ENCODE results near the gene METRNL. TPM values are rescaled to one million over a fixed set of nuclear protein-coding genes. Genes with fewer than 3 reads are reported as not detected.

Gene METRNL
- total RNA-seq, 1 experiment from 2014 or later = 21.0 TPM

DNA sequence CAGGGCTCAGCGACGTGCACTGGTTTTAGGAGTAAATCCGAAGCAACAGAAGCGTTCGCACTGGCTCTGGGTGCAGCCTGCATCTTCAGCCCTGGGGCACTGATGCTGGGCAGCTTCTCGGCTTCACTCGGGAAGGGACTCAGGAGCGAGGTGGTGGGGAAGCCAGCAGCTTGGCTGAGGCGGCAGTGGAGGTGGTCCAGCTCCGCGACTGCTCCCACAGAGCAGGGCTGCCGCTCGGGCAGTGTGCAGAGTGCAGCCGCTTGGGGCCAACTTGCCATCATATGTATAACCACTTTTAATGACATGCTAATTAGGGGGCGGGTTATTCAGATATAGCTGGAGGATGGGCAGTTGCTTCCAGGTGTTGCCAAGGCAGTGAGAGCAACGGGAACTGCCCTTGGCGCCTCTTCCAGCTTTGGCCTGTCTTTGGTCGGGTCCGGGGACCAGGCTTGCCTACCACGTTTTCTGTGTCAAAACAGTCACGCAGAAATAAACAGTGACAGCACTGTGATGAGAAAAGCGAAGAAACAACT lies 26.7 kb downstream of the METRNL start:
- intact Hi-C loops (cut with micrococcal nuclease; ENCODE audit: unreplicated experiment) = no loop called here
- H3K36me3 ChIP-seq (ENCODE audit: control insufficient read depth, insufficient read depth, low read length) = no peaks in the 10 kb centered on the region
- TF ChIP-seq TCF7L2 (IDR thresholded peaks at IDR 0.05; ENCODE audit: low read depth, low read length) (no peak), POLR2AphosphoS5 (IDR thresholded peaks at IDR 0.05; ENCODE audit: low read depth, low read length) (no peak), SIN3A (IDR thresholded peaks at IDR 0.05; ENCODE audit: borderline replicate concordance, insufficient read depth, low read depth, low read length) (no peak)
- TF ChIP-seq, protein P1, sequence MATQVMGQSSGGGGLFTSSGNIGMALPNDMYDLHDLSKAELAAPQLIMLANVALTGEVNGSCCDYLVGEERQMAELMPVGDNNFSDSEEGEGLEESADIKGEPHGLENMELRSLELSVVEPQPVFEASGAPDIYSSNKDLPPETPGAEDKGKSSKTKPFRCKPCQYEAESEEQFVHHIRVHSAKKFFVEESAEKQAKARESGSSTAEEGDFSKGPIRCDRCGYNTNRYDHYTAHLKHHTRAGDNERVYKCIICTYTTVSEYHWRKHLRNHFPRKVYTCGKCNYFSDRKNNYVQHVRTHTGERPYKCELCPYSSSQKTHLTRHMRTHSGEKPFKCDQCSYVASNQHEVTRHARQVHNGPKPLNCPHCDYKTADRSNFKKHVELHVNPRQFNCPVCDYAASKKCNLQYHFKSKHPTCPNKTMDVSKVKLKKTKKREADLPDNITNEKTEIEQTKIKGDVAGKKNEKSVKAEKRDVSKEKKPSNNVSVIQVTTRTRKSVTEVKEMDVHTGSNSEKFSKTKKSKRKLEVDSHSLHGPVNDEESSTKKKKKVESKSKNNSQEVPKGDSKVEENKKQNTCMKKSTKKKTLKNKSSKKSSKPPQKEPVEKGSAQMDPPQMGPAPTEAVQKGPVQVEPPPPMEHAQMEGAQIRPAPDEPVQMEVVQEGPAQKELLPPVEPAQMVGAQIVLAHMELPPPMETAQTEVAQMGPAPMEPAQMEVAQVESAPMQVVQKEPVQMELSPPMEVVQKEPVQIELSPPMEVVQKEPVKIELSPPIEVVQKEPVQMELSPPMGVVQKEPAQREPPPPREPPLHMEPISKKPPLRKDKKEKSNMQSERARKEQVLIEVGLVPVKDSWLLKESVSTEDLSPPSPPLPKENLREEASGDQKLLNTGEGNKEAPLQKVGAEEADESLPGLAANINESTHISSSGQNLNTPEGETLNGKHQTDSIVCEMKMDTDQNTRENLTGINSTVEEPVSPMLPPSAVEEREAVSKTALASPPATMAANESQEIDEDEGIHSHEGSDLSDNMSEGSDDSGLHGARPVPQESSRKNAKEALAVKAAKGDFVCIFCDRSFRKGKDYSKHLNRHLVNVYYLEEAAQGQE (IDR thresholded peaks at IDR 0.05; ENCODE audit: insufficient read depth in 1 of 2, low read depth in 2 of 2, low read length in 1 of 2) = no peak
- TF ChIP-seq, protein P2, sequence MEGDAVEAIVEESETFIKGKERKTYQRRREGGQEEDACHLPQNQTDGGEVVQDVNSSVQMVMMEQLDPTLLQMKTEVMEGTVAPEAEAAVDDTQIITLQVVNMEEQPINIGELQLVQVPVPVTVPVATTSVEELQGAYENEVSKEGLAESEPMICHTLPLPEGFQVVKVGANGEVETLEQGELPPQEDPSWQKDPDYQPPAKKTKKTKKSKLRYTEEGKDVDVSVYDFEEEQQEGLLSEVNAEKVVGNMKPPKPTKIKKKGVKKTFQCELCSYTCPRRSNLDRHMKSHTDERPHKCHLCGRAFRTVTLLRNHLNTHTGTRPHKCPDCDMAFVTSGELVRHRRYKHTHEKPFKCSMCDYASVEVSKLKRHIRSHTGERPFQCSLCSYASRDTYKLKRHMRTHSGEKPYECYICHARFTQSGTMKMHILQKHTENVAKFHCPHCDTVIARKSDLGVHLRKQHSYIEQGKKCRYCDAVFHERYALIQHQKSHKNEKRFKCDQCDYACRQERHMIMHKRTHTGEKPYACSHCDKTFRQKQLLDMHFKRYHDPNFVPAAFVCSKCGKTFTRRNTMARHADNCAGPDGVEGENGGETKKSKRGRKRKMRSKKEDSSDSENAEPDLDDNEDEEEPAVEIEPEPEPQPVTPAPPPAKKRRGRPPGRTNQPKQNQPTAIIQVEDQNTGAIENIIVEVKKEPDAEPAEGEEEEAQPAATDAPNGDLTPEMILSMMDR (IDR thresholded peaks at IDR 0.05) = no peak
- H3K4me1 ChIP-seq (ENCODE audit: control insufficient read depth, insufficient read depth, low read length) = peaks cover 29% of the 10 kb centered on the region
- DNase-seq (ENCODE audit: low read depth, low spot score) = no peak
- POLR2A ChIA-PET = interaction anchor here (1.2 kb wide), 1 partner anchor 13 kb away, joined by 3 read pairs; no protein-coding TSS in a partner anchor
- H3K27ac ChIP-seq (ENCODE audit: low read length) = no peak overlapping the region
- in situ Hi-C loops (cut with HindIII; ENCODE audit: low pct_unique_long_range_greater_than_20kb, low sequenced_read_pairs) = no loop called here
- H3K27me3 ChIP-seq (ENCODE audit: control insufficient read depth, insufficient read depth, low read length) = no peaks in the 10 kb centered on the region
- CTCF ChIA-PET = no interaction called here
- ATAC-seq = no peak
- H3K4me3 ChIP-seq (ENCODE audit: low read depth in 2 of 2, low read length in 2 of 2) = no peak overlapping the region
- BruUV-seq (replicated peaks) = no TSS peak
- H3K9me3 ChIP-seq (ENCODE audit: control insufficient read depth, insufficient read depth, low read depth, low read length) = no peaks in the 10 kb centered on the region

DNA sequence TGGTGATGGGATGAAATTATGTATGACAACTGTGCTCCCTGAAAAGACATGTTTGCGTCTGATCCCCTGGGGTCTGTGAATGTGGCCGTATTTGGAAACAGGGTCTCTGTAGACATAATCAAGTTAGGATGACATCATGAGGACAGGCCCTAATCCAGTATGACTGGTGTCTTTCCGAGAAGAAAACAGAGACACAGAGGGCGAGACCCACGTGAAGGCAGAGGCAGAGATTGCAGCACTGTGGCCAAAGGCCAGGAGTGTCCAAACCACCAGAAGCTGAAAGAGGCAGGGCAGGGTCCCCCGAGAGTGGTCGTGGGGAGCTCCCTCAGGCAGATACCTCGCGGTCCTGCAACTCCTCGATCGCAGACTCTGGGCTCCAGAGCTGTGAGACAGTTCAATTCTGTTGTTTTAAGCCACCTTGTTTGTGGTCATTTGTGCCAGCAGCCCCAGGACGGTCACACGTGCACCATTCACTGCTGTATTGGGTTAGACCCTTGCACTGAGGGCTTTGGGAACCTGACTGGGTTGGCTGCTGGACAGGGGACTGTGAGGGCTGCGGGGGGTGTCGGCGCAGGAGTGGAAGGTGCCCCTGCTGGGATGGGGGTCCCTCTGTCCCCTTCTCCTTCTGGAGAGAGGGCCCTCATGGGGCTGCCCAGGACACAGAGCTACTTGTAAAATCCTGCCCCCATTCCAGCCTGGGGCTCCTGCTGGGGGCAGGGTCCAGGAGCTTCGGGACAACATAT lies 27.7 kb downstream of the METRNL start:
- ChIA-PET POLR2A (no interaction called here), CTCF (no interaction called here)
- ATAC-seq (no peak), DNase-seq (ENCODE audit: low read depth, low spot score) (no peak)
- TF ChIP-seq TCF7L2 (IDR thresholded peaks at IDR 0.05; ENCODE audit: low read depth, low read length) = no peak
- TF ChIP-seq, protein P2 (IDR thresholded peaks at IDR 0.05) = no peak
- Histone ChIP-seq H3K4me1 (ENCODE audit: control insufficient read depth, insufficient read depth, low read length) (peaks cover 21% of the 10 kb centered on the region), H3K4me3 (ENCODE audit: low read depth in 2 of 2, low read length in 2 of 2) (no peak overlapping the region), H3K27me3 (ENCODE audit: control insufficient read depth, insufficient read depth, low read length) (no peaks in the 10 kb centered on the region), H3K36me3 (ENCODE audit: control insufficient read depth, insufficient read depth, low read length) (no peaks in the 10 kb centered on the region), H3K27ac (ENCODE audit: low read length) (no peak overlapping the region), H3K9me3 (ENCODE audit: control insufficient read depth, insufficient read depth, low read depth, low read length) (no peaks in the 10 kb centered on the region)
- intact Hi-C loops (cut with micrococcal nuclease; ENCODE audit: unreplicated experiment) = no loop called here
- in situ Hi-C loops (cut with HindIII; ENCODE audit: low pct_unique_long_range_greater_than_20kb, low sequenced_read_pairs) = no loop called here
- BruUV-seq (replicated peaks) = no TSS peak

All from Panc1 (cell line).